Measurements from ENCODE around the gene ACOX3. TPM values are rescaled to one million over a fixed set of nuclear protein-coding genes. Genes with fewer than 3 reads are reported as not detected.

Gene ACOX3
- 8.0 to 9.9 TPM (median 8.1 TPM) in 5 replicates for total RNA-seq (2022; extraction: Qiagen RNA extraction; ENCODE audit: low read depth)

GRCh38 chr4:8440492-8441311, at the start of gene ACOX3, which contains the start of gene TRMT44:
TSS of gene ACOX3 (minus strand) at chr4:8440723. CDS start at chr4:8416521, 24,202 bp downstream.
TSS of gene TRMT44 (plus strand) at chr4:8440777. CDS start at chr4:8440823, 46 bp downstream.

Other genes starting within 250 kb of the ACOX3 start
- gene SH3TC1, start 241.4 kb downstream of the ACOX3 start, total RNA-seq (2022; extraction: Qiagen RNA extraction; ENCODE audit: low read depth): 6.7 to 10.5 TPM (median 7.7 TPM) in 5 replicates
- gene HTRA3, start 171.0 kb downstream of the ACOX3 start, total RNA-seq (2022; extraction: Qiagen RNA extraction; ENCODE audit: low read depth): 14.4 to 20.0 TPM (median 17.9 TPM) in 5 replicates
- gene TRMT44, start 54 bp upstream of the ACOX3 start, total RNA-seq (2022; extraction: Qiagen RNA extraction; ENCODE audit: low read depth): 4.7 to 7.9 TPM (median 6.3 TPM) in 5 replicates
- 0.08 to 0.19 TPM in 2 of 5 replicates, not detected in the others for gene GPR78, start 139.7 kb upstream of the ACOX3 start, total RNA-seq (2022; extraction: Qiagen RNA extraction; ENCODE audit: low read depth)
- 0.22 to 0.38 TPM (median 0.37 TPM) in 5 replicates for gene CPZ, start 152.0 kb upstream of the ACOX3 start, total RNA-seq (2022; extraction: Qiagen RNA extraction; ENCODE audit: low read depth)